Neural cell (in vitro differentiated cells): ENCODE data around the gene TOB1.

Experiments
- EZH2 ChIP-seq: fragments of 200-600, 300-800 bp; shearing (Covaris generic), sonication (generic); IDR thresholded peaks from 2 replicates; pipeline ENCODE4 v1.6.1; 2014; ENCODE audit warnings: antibody characterized with exemption, low read length, borderline replicate concordance, mild to moderate bottlenecking; ENCODE audit not compliant: insufficient read depth, poor library complexity, severe bottlenecking
- RAD21 ChIP-seq: fragments of 450-650 bp; conservative IDR thresholded peaks from 2 replicates; pipeline ENCODE4 v1.6.1; 2014; ENCODE audit warnings: antibody characterized with exemption, mild to moderate bottlenecking, moderate library complexity

GRCh38 chr17:50837980-50838954 is 27.9 kb downstream of the TOB1 start:
- no peak for TF ChIP-seq RAD21
- TF ChIP-seq EZH2 = no peak
